ENCODE measurements around the gene TRMO.

DNA sequence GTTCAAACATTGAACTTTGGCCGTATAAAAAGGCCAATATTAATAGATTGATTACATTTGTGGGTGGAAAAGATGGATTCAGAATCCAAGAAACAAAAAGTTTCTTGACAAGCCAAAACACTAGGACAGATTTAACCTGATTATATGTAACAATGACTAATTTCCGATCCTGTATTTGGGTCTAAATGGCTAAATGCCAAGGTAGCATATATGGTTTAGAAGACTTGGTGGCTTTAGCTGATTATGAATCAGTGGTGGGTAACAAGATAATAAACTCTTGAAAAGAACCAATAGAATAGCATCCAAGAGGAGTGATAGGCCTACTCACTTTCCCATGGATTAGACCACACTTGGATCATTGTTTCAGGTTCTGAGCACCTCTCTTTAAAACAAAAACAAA is 39.1 kb upstream of the TRMO start:
- TF ChIP-seq FOXM1 (IDR thresholded peaks at IDR 0.05; ENCODE audit: borderline replicate concordance, low read depth) = no peak
- no peak for TF ChIP-seq EP300 (IDR thresholded peaks at IDR 0.05; ENCODE audit: borderline replicate concordance)
- no peak for TF ChIP-seq YY1 (IDR thresholded peaks at IDR 0.05; ENCODE audit: low read depth)
- no peak for TF ChIP-seq NFIC (IDR thresholded peaks at IDR 0.05)
- no peak for TF ChIP-seq CEBPB (IDR thresholded peaks at IDR 0.05)
- TF ChIP-seq TAF1 (IDR thresholded peaks at IDR 0.05; ENCODE audit: low read depth) = no peak
- TF ChIP-seq, protein P1, sequence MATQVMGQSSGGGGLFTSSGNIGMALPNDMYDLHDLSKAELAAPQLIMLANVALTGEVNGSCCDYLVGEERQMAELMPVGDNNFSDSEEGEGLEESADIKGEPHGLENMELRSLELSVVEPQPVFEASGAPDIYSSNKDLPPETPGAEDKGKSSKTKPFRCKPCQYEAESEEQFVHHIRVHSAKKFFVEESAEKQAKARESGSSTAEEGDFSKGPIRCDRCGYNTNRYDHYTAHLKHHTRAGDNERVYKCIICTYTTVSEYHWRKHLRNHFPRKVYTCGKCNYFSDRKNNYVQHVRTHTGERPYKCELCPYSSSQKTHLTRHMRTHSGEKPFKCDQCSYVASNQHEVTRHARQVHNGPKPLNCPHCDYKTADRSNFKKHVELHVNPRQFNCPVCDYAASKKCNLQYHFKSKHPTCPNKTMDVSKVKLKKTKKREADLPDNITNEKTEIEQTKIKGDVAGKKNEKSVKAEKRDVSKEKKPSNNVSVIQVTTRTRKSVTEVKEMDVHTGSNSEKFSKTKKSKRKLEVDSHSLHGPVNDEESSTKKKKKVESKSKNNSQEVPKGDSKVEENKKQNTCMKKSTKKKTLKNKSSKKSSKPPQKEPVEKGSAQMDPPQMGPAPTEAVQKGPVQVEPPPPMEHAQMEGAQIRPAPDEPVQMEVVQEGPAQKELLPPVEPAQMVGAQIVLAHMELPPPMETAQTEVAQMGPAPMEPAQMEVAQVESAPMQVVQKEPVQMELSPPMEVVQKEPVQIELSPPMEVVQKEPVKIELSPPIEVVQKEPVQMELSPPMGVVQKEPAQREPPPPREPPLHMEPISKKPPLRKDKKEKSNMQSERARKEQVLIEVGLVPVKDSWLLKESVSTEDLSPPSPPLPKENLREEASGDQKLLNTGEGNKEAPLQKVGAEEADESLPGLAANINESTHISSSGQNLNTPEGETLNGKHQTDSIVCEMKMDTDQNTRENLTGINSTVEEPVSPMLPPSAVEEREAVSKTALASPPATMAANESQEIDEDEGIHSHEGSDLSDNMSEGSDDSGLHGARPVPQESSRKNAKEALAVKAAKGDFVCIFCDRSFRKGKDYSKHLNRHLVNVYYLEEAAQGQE (IDR thresholded peaks at IDR 0.05; ENCODE audit: low read depth) = no peak
- no peak for TF ChIP-seq EGR1 (IDR thresholded peaks at IDR 0.05)
- no peak for TF ChIP-seq RAD21 (IDR thresholded peaks at IDR 0.05; ENCODE audit: low read depth)
- TF ChIP-seq, protein P2, sequence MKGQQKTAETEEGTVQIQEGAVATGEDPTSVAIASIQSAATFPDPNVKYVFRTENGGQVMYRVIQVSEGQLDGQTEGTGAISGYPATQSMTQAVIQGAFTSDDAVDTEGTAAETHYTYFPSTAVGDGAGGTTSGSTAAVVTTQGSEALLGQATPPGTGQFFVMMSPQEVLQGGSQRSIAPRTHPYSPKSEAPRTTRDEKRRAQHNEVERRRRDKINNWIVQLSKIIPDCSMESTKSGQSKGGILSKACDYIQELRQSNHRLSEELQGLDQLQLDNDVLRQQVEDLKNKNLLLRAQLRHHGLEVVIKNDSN (IDR thresholded peaks at IDR 0.05) = no peak
- no peak for TF ChIP-seq CREB1 (IDR thresholded peaks at IDR 0.05; ENCODE audit: low read depth)
- TF ChIP-seq, protein P3, sequence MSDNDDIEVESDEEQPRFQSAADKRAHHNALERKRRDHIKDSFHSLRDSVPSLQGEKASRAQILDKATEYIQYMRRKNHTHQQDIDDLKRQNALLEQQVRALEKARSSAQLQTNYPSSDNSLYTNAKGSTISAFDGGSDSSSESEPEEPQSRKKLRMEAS (IDR thresholded peaks at IDR 0.05) = no peak
- no peak for TF ChIP-seq TCF12 (IDR thresholded peaks at IDR 0.05; ENCODE audit: low read depth)
